ENCODE measurements around the gene ADORA1. TPM values are rescaled to one million over a fixed set of nuclear protein-coding genes. Genes with fewer than 3 reads are reported as not detected.

Gene ADORA1
- total and polyA plus RNA-seq, 11 donors: 0.81 to 17.8 (median 9.5) TPM

GRCh38 chr1:203183828-203184227 lies 56.3 kb downstream of the ADORA1 start:
- 93 to 100% (median 95%) methylated on average over 2 of the region's 2 CpGs for WGBS, 4 donors
- Histone ChIP-seq H3K27me3 (no peaks in the 10 kb centered on the region), H3K9me3 (no peaks in the 10 kb centered on the region), H3K4me1 (peaks cover 0 to 14% (median 0%) of the 10 kb centered on the region in 12 donors), H3K4me3 (no peak overlapping the region), H3K27ac (no peak overlapping the region), H3K36me3 (no peaks in the 10 kb centered on the region)
- no peak for TF ChIP-seq CTCF (IDR thresholded peaks at IDR 0.05)
- no peak for TF ChIP-seq POLR2A (IDR thresholded peaks at IDR 0.05)
- ATAC-seq (no peak), DNase-seq (peak in 1 of 5 donors; percentile 26)
- intact Hi-C loops (cut with DNase I): no loop called here

GRCh38 chr1:203184467-203184866 lies 56.9 kb downstream of the ADORA1 start:
- Histone ChIP-seq H3K4me1 (peaks cover 0 to 14% (median 0%) of the 10 kb centered on the region in 12 donors), H3K4me3 (no peak overlapping the region), H3K9me3 (no peaks in the 10 kb centered on the region), H3K36me3 (no peaks in the 10 kb centered on the region), H3K27me3 (no peaks in the 10 kb centered on the region), H3K27ac (no peak overlapping the region)
- intact Hi-C loops (cut with DNase I): no loop called here
- WGBS, 4 donors: 68 to 97% (median 80%) methylated on average over 4 of the region's 4 CpGs
- no peak for TF ChIP-seq POLR2A (IDR thresholded peaks at IDR 0.05)
- TF ChIP-seq CTCF (IDR thresholded peaks at IDR 0.05): no peak
- peak in 1 of 5 donors; percentile 13 for DNase-seq
- ATAC-seq: no peak

GRCh38 chr1:203185061-203185461 lies 57.5 kb downstream of the ADORA1 start:
- 92 to 96% (median 93%) methylated on average over 5 to 10 of the region's 10 CpGs for WGBS, 4 donors
- intact Hi-C loops (cut with DNase I): no loop called here
- DNase-seq: peak in 1 of 5 donors; percentile 31
- Histone ChIP-seq H3K27ac (no peak overlapping the region), H3K4me1 (peaks cover 0 to 14% (median 0%) of the 10 kb centered on the region in 12 donors), H3K9me3 (no peaks in the 10 kb centered on the region), H3K27me3 (no peaks in the 10 kb centered on the region), H3K36me3 (no peaks in the 10 kb centered on the region), H3K4me3 (no peak overlapping the region)
- TF ChIP-seq POLR2A (IDR thresholded peaks at IDR 0.05): no peak
- no peak for TF ChIP-seq CTCF (IDR thresholded peaks at IDR 0.05)
- ATAC-seq: peak in 1 of 4 donors; percentile 25

GRCh38 chr1:203185585-203185984 lies 58.1 kb downstream of the ADORA1 start:
- intact Hi-C loops (cut with DNase I): no loop called here
- Histone ChIP-seq H3K36me3 (no peaks in the 10 kb centered on the region), H3K4me1 (peaks cover 0 to 14% (median 0%) of the 10 kb centered on the region in 12 donors), H3K9me3 (no peaks in the 10 kb centered on the region), H3K4me3 (no peak overlapping the region), H3K27ac (no peak overlapping the region), H3K27me3 (no peaks in the 10 kb centered on the region)
- no peak for TF ChIP-seq CTCF (IDR thresholded peaks at IDR 0.05)
- no peak for TF ChIP-seq POLR2A (IDR thresholded peaks at IDR 0.05)
- WGBS, 4 donors: 77 to 90% (median 83%) methylated on average over 3 to 4 of the region's 4 CpGs
- no peak for ATAC-seq
- no peak for DNase-seq

Measured in heart left ventricle (tissue), 16 donors.